HG03064 (cell line): Measurements from ENCODE around the gene TMTC1.

Source experiments
- ATAC-seq: cut with Tn5 transposase; IDR thresholded peaks from one replicate; pipeline ENCODE4 v1.9.1; 2021; ENCODE audit warnings: low read depth; ENCODE audit not compliant: unreplicated experiment

Gene TMTC1

DNA sequence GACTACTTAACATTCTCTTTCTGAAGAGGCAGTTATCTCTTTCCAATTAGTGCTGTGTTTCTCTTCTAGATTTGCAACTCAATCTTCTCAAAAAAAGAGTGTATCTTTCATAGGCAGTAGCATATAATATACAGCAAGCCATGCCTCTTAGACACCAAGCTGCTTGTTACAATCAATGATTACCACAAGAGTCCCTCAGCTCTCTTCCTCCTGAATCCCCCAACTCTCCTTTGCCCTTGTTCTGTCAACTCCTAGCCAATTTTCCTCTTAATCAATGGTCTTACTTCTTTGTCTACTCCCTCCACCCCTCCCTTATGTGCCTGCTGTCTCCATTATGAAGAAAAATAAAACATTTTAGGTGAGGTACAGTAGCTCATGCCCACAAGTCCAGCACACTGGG lies 2.6 kb downstream of the TMTC1 start:
- no peak for ATAC-seq

GRCh38 chr12:29780084-29780483 lies 3.7 kb downstream of the TMTC1 start:
- ATAC-seq: no peak

- ATAC-seq: no peak
Measured at GRCh38 chr12:29778531-29778930, 5.2 kb downstream of the TMTC1 start.

- no peak for ATAC-seq
Measured at GRCh38 chr12:29773076-29773475, 10.7 kb downstream of the TMTC1 start.

DNA sequence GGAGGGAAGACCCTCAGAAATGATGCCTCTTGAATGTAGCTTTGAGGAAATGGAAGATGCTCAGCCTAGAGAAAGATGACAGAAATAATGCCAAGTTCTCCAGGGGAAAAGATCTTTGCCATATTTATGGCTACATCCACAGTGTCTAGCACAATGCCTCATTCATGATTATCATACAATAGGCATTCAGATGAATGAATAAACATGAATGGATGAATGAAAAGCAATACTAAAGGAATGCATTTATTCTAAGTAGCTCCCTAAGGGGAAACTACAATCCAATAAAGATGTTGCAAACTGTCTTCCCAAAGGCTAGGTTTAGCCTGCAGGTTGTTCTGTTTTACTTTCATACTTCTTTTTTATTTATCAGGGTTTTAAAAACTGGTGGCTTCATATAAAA lies 12.0 kb downstream of the TMTC1 start:
- ATAC-seq: no peak

DNA sequence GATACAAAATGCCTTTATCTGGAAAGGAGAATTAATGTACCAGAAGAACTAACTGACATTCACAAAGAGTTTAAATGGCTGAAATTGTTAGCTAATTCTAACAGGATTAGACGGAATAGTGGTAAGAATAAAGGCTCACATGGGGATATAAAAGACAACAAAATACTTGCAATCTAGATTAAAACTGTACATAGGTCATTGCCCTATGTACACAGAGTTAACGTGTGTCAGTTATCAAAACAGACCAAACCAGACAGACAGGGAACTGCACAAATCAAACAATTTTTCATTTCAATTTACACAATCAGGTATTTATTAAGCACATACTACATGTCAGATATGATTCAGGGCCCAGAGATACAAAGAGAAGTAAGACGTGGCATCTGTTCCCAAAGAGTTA lies 12.6 kb downstream of the TMTC1 start:
- no peak for ATAC-seq

- no peak for ATAC-seq
Measured at GRCh38 chr12:29769162-29769858, 14.4 kb downstream of the TMTC1 start.

DNA sequence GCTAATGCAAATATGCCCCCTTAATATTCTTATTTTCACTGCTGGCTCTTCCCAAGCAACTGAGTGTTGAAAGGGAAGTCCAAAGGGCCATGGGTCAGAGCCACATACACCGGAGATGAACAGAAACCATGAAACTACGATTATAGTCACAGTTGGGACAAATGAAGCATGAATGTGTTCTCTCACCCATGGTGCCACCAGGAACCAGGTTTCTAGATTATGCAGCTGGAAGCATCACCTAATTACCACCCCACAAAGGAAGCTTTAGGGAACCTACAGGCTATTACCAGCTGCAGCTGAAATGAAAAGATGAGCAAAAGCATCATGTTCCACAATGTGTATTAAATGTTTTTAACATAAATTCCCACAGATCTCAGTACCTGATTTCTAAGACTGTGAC lies 15.4 kb downstream of the TMTC1 start:
- no peak for ATAC-seq

GRCh38 chr12:29763301-29763683 lies 20.4 kb downstream of the TMTC1 start:
- no peak for ATAC-seq

DNA sequence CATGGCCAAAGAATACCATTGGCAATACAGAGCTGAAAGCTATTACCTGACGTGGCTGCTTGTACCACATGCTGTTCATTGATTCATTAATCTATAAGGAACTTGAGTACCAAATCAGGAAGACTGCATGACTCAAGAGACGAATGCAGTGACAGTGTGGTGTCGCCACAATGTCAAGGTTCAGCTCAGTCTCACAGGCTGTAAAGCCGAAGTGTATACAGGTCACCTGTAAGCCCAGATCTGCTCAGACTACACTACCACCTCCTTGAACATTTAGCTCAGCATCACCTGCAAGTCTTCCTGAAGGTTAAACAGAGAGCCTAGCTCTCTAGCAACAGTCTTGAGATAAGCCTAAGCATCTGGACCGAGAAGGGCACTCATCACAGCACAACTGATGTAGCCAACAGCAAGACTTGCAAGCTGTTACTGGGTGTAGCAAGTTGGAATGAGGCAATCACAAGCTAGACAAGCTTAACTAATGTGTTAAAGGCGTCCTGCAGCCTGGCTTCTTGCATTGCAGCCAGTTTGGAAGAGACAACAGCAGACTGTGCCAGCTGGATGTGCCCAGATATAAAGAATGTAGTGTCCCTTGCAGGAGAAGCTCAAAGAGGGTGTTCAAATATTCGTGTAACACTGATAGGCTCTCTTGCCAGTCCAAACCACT lies 21.0 kb downstream of the TMTC1 start:
- no peak for ATAC-seq

DNA sequence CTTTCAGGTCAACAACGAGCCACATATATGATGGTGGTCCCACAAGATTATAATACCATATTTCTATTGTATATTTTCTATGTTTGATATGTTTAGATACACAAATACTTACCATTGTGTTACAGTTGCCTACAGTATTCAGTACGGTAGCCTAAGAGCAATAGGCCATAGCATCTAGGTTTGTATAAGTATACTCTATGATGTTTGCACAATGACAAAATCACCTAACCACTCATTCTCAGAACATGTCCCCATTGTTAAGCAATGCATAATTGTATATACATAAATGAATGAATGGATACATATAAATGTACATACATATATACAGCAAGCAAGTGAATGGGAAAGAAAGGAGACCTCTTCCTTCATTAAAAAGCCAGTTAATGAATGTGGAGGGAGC lies 23.8 kb downstream of the TMTC1 start:
- no peak for ATAC-seq

DNA sequence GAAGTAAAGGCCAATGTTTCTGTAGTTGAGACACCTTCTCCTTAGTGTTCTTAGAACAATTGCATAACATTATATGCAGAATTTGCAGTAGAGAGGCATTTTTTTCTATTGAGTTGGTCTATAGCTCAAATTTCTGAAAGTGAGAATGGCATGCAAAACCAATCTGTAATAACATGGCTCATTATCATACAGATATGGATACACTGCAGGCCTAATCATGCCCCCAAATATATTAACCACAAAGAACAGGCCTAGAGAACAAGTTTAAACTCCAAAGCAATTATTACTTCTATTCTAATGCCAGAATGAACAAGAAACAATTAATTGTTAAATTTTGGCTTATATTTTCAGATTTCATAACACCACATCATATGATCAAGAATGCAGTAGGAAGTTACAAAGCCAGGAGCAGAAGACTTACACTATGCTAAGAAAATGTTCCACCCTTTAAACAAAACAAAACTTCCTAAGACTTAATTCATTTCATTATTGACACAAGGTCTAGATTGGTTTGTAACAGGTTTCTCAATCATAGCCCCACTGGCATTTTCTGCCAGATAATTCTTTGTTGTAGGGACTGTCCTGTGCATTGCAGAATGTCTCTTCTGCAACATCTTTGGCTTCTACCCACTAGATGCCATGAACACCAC lies 26.9 kb downstream of the TMTC1 start:
- ATAC-seq: no peak

DNA sequence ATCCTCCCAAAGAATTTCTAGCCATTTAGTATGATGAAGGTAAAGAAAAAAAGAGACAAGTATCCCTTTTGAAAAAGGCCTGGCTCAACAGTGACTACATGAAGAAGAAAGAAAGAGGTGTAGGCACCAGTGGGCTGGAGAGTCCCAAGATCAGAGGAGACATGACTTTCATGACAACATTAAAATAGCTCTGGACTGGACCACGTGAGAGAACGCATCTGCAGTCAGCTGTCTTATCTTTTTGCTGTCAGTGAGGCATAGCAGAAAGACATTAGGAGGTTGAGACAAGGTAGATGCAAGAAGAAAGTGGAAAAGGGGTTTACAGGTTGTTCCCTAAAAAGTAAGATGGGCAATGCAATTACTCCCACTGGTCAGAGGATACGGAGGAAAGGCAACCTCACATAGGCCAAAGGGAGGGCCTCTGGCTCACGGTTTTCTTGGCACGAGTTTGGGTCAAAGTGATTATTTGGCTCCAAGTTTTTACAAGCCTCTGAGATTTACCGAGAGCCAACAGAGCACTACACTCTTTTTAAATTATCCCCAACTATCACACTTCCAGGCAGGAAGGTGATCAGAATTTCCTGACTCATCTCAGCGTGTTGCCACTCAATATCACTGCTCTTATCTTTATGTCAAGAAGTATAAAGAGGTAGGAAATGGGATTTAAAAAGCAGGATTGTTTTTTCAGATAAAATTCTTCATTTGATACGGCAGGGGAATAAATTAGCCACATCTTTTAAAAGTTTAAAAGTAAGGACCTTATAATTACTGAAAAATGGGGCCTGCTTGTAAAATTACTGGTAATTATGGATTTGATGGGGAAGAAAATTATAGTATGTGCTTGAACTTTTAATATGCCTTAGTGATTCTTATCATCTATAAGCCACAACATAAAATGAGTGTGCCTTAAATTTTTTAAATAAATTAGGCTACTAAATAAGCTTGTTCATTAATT lies 29.2 kb downstream of the TMTC1 start:
- no peak for ATAC-seq

DNA sequence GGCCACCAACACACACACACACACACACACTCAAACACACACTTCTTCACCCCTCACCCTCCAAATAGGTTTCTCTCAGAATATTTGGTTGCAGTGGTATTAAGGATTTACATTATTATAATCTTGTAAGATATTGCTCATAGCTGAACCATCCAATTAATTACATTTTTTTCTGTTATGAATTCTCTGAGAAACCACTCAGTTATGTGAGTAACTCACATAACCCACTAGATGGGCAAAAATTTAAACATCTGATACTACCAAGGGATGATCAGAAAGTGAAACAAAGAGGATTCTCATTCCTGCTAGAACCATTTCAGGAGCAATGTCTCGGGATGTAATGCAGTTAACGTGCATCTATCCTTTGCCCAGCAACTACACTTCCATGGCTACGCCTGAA lies 31.6 kb downstream of the TMTC1 start:
- no peak for ATAC-seq

DNA sequence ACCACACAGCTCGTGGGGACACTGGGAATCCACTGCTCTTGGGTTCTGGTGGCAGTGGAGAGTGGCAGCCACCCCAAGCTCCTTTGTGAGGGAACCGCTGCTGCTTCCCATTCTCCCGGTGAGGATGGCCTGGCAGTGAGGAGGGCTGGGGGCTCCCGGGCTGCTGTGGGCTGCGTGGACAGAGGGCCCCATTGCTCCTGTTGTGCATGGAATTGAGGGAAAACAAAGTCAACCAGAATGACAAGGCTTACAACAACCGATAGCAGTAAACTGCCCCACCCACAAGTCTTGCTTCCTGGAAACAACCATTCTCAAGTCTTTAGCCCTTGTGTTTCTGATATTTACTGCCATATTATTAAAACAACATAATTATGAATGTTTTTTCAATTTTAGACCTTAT lies 32.1 kb downstream of the TMTC1 start:
- ATAC-seq: no peak

DNA sequence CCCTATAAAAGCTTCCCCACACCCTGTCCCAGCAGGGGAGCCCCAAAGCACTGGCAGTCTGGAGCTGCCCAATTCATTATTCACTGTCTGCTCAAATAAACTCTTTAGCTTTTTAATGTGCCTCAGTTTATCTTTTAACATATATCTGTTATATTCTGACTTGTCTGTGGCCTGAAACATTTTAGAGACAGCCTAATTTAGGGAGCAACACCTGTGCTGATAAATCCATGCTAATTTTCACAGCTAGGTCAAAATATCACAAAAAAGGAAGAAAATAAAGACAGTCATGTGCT lies 32.9 kb downstream of the TMTC1 start:
- no peak for ATAC-seq

DNA sequence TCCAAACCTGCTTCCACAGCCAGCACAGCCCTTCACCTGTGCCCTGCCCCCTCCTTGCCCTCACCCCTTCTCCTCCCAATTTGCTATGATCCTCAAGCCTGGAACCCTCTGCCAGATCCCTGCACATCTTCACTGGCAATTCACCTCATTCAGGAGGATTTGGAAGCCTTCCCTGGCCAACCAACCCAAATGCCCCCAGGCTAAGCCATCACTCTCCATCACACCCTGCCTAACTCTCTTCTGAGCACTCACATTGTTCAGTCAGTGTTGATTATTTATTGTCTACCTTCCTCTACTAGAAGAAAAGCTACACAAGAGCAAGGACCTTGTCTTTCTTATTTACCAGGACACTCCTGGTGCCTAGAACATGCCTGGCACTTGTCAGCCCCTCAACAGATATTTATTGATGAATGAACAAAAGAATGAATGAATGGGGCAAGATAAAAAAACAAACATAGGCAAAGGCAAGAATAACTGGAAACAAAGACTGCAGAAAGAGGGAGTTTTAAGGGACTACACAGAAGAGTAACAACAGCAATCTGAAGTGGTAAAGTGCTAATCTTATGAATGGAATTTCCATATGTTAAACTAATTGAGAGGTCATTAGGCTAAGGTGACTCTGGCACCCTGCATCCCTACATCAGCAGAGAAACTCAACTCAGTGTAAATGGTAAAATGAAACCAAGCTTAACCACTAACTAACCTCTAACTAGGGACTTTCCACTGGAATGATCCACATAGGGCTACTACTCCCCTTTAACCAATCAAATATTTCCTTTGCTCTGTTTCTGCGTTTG lies 33.4 kb downstream of the TMTC1 start:
- ATAC-seq: no peak

- ATAC-seq: no peak
Measured at GRCh38 chr12:29744365-29744764, 39.4 kb downstream of the TMTC1 start.

DNA sequence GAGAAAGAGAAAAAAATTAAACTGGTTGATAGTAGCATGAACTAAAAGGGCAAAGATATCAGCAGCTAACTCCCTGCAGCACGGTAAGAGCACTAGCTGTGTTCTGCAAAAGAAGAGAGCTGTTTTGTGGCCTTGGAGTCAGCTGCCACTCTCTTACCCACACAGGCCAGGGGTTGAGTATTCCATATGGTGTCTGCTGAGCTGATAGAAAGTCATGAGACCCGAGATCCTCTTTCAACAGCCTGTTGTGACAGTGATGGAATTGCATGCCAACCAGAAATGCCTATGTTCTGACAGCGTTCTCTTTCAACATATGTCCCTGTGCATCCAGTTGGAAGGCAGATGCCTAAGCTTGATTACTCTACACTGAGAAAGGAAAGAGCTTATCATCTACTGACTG lies 39.9 kb downstream of the TMTC1 start:
- ATAC-seq: no peak

DNA sequence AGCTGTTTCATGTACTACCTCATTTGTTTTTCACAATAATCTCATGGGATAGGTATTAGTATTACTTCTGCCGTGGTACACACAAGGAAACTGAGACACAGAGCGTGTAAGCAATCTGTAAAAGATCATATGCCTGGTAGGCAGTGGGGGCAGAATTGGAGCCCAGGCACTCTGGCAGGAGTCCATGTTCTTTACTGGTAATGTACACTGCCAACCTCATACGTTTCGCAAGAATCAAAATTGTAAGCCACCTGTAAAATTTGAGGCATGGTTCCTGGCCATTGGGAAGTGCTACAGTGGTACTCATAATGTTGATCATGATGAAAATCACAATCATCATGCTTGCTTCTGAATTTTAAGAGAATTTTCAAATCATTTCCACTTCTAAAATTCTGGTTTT lies 40.7 kb downstream of the TMTC1 start:
- ATAC-seq: no peak
